Esophagus squamous epithelium (tissue), 4 donors: Measurements from ENCODE around the gene PEX1.

ENCODE experiments used
- CTCF ChIP-seq, 6 experiments: fragments of 450-650 bp in 4 of 6; fragments of 200-600 bp in 2 of 6; sonication (generic) in 2 of 6; IDR thresholded peaks; one replicate each; pipeline ENCODE4 v1.5.1; 2016 to 2019; ENCODE audit warnings: antibody characterized with exemption in 6 of 6, mild to moderate bottlenecking in 4 of 6, moderate library complexity in 4 of 6
- POLR2A ChIP-seq, 4 donors: fragments of 450-650 bp; IDR thresholded peaks; one replicate each; pipeline ENCODE4 v1.6.1; 2017; ENCODE audit warnings: antibody characterized with exemption in 4 of 4, mild to moderate bottlenecking in 4 of 4, moderate library complexity in 3 of 4

GRCh38 chr7:92508946-92509345, 19.4 kb downstream of the PEX1 start:
- no peak for TF ChIP-seq CTCF (IDR thresholded peaks at IDR 0.05)
- no peak for TF ChIP-seq POLR2A (IDR thresholded peaks at IDR 0.05)
